HepG2 (cell line): ENCODE data around the gene STUB1. TPM values are rescaled to one million over a fixed set of nuclear protein-coding genes. Genes with fewer than 3 reads are reported as not detected.

Source experiments
- ARID5B ChIP-seq: IDR thresholded peaks from 2 replicates; pipeline ENCODE4 v1.4.0; 2020; ENCODE audit warnings: mild to moderate bottlenecking, missing genetic modification reagents
- CBX5 ChIP-seq: sonication (generic); formaldehyde crosslinking; IDR thresholded peaks from 2 replicates; pipeline ENCODE4 v1.4.0; 2020; ENCODE audit warnings: missing genetic modification reagents, borderline replicate concordance
- DPF2 ChIP-seq: sonication (generic); formaldehyde crosslinking; IDR thresholded peaks from 2 replicates; pipeline ENCODE4 v1.4.0; 2020; ENCODE audit warnings: mild to moderate bottlenecking, low read depth, missing genetic modification reagents, borderline replicate concordance
- MAX ChIP-seq: IDR thresholded peaks from 2 replicates; pipeline ENCODE4 v1.6.1; 2012; ENCODE audit warnings: inconsistent platforms
- MAZ ChIP-seq, 2 experiments: sonication (generic) in 1 of 2; formaldehyde crosslinking in 1 of 2; IDR thresholded peaks; 2 replicates each; pipeline versions ENCODE4 v1.5.0 to v1.6.1; 2012 to 2020; ENCODE audit warnings: low read depth in 2 of 2, mild to moderate bottlenecking in 2 of 2, borderline replicate concordance in 1 of 2, improper control_type of control experiment in 1 of 2, low read length in 1 of 2, missing genetic modification reagents in 1 of 2, moderate library complexity in 1 of 2
- RORA ChIP-seq: sonication (generic); formaldehyde crosslinking; IDR thresholded peaks from 2 replicates; pipeline ENCODE4 v1.5.0; 2020; ENCODE audit warnings: mild to moderate bottlenecking, missing genetic modification reagents, moderate library complexity
- THAP7 ChIP-seq: sonication (generic); formaldehyde crosslinking; IDR thresholded peaks from 2 replicates; pipeline ENCODE4 v1.8.1; 2023; ENCODE audit warnings: mild to moderate bottlenecking, missing genetic modification reagents
- ZFP82 ChIP-seq: sonication (generic); formaldehyde crosslinking; IDR thresholded peaks from 2 replicates; pipeline ENCODE4 v1.5.1; 2020; ENCODE audit warnings: mild to moderate bottlenecking, missing genetic modification reagents, borderline replicate concordance
- ZNF142 ChIP-seq: sonication (generic); formaldehyde crosslinking; IDR thresholded peaks from 2 replicates; pipeline ENCODE4 v1.4.0; 2020; ENCODE audit warnings: missing genetic modification reagents
- ZNF180 ChIP-seq: sonication (generic); formaldehyde crosslinking; IDR thresholded peaks from 2 replicates; pipeline ENCODE4 v1.4.0; 2020; ENCODE audit warnings: low read depth, missing genetic modification reagents, borderline replicate concordance
- ZNF292 ChIP-seq: sonication (generic); formaldehyde crosslinking; IDR thresholded peaks from 2 replicates; pipeline ENCODE4 v1.8.1; 2022; ENCODE audit warnings: mild to moderate bottlenecking, low read depth, missing genetic modification reagents, borderline replicate concordance
- ZNF335 ChIP-seq: sonication (generic); formaldehyde crosslinking; IDR thresholded peaks from 2 replicates; pipeline ENCODE4 v1.4.0; 2020; ENCODE audit warnings: missing genetic modification reagents
- ZNF362 ChIP-seq: sonication (generic); formaldehyde crosslinking; IDR thresholded peaks from 2 replicates; pipeline ENCODE4 v1.4.0; 2020; ENCODE audit warnings: missing genetic modification reagents, mild to moderate bottlenecking, borderline replicate concordance
- ZNF670 ChIP-seq: sonication (generic); formaldehyde crosslinking; IDR thresholded peaks from 2 replicates; pipeline ENCODE4 v1.8.0; 2022; ENCODE audit warnings: mild to moderate bottlenecking, missing genetic modification reagents, borderline replicate concordance
- ZNF816 ChIP-seq: sonication (generic); formaldehyde crosslinking; IDR thresholded peaks from 2 replicates; pipeline ENCODE4 v1.8.0; 2022; ENCODE audit warnings: missing genetic modification reagents, mild to moderate bottlenecking, borderline replicate concordance
- polyA plus RNA-seq, 8 experiments: library from polyadenylated mRNA; depleted of rRNA in 3 of 8; stranded (reverse) in 7 of 8; unstranded in 1 of 8; fragments of >200 nt; fragmentation: Illumina TruSeq in 4 of 8; extraction: Trizol in 4 of 8; gene quantifications; 2 replicates each; pipeline versions ENCODE4 v1.2.1 to v1.2.3, GENCODE V29; 2011 to 2016; ENCODE audit warnings: low read depth in 4 of 8, missing spikeins in 1 of 8, mixed read lengths in 1 of 8; ENCODE audit not compliant: insufficient read depth in 1 of 8
- total RNA-seq, 5 experiments: library from RNA; depleted of rRNA; stranded (reverse); fragments of >200 nt; fragmentation: Illumina TruSeq; extraction: Trizol; gene quantifications; 2 replicates each; pipeline ENCODE4 v1.2.3, GENCODE V29; 2016; ENCODE audit warnings: low read depth in 1 of 5

Gene STUB1
- total and polyA plus RNA-seq, 2 of the 13 experiments (the other 11 are each of a cell fraction or from before 2014, with no cell fraction given) = 52.9 to 78.2 TPM

- TF ChIP-seq ZNF816 (CRISPR knock-in tag) (no peak; the same call in 1 of the 2 replicates), ZNF335 (CRISPR knock-in tag) (no peak), THAP7 (CRISPR knock-in tag) (no peak), DPF2 (CRISPR knock-in tag) (no peak), ZNF142 (CRISPR knock-in tag) (peak; percentile 90; the same call in 1 of the 2 replicates), ARID5B (CRISPR knock-in tag) (no peak), RORA (CRISPR knock-in tag) (no peak), ZFP82 (CRISPR knock-in tag) (peak; percentile 2; the same call in 1 of the 2 replicates), ZNF292 (CRISPR knock-in tag) (no peak), MAX (peak; percentile 97), MAZ (IDR thresholded peaks at IDR 0.05; ENCODE audit: borderline replicate concordance, low read depth, low read length) (0 out of 2 replicates have a peak, but pooled peaks have one; percentile 13), MAZ (CRISPR knock-in tag; IDR thresholded peaks at IDR 0.05; ENCODE audit: low read depth) (peak; percentile 64; the same call in 1 of the 2 replicates), ZNF670 (CRISPR knock-in tag) (no peak), CBX5 (CRISPR knock-in tag) (no peak), ZNF180 (CRISPR knock-in tag) (no peak), ZNF362 (no peak)
Observed at GRCh38 chr16:642189-643049, 37.8 kb upstream of the STUB1 start (continued).
